ENCODE measurements around the gene DDX43. TPM values are rescaled to one million over a fixed set of nuclear protein-coding genes. Genes with fewer than 3 reads are reported as not detected.
"Not testable (repeated sequence)": the region's sequence is repeated elsewhere in the genome, so short reads cannot be mapped to it uniquely, and the experiment has no call there.

DDX43 gene
- under 1 TPM; 0.45 to 0.99 (median 0.65) TPM for polyA plus RNA-seq (ENCODE audit: insufficient read length in 4 of 4)

- DNase-seq (ENCODE audit: low read depth in 4 of 4, low spot score in 3 of 4) = no peak
These were observed at the start of gene DDX43 for GRCh38 chr6:73394577-73395354. Gene DDX43 (plus strand): TSS chr6:73394828. CDS start chr6:73394906, 78 bp downstream.

GRCh38 chr6:73348550-73349204 lies 46.0 kb upstream of the DDX43 start:
- DNase-seq (ENCODE audit: low read depth in 4 of 4, low spot score in 3 of 4) = no peak

- no peak for DNase-seq (ENCODE audit: low read depth in 4 of 4, low spot score in 3 of 4)
These were observed 45.3 kb upstream of the DDX43 start for GRCh38 chr6:73349311-73349710.

- DNase-seq (ENCODE audit: low read depth in 4 of 4, low spot score in 3 of 4) = no peak
These were observed 40.7 kb upstream of the DDX43 start, which contains the start of gene DPPA5 for GRCh38 chr6:73353636-73354593. Gene DPPA5 (minus strand): TSS chr6:73354276. CDS start chr6:73354225, 51 bp downstream.

GRCh38 chr6:73362358-73362757 lies 32.3 kb upstream of the DDX43 start, which contains the start of gene KHDC3L:
Gene KHDC3L (plus strand): TSS chr6:73362658. CDS start chr6:73362730, 72 bp downstream.
- no peak for DNase-seq (ENCODE audit: low read depth in 4 of 4, low spot score in 3 of 4)

- no peak for DNase-seq (ENCODE audit: low read depth in 4 of 4, low spot score in 3 of 4)
These were observed 31.6 kb upstream of the DDX43 start for GRCh38 chr6:73362869-73363536.

- DNase-seq (ENCODE audit: low read depth in 4 of 4, low spot score in 3 of 4) = no peak
These were observed 31.1 kb upstream of the DDX43 start for GRCh38 chr6:73363537-73363875.

GRCh38 chr6:73364121-73364520 lies 30.5 kb upstream of the DDX43 start:
- DNase-seq (ENCODE audit: low read depth in 4 of 4, low spot score in 3 of 4) = no peak

- DNase-seq (ENCODE audit: low read depth in 4 of 4, low spot score in 3 of 4) = no peak
These were observed 30.1 kb upstream of the DDX43 start for GRCh38 chr6:73364549-73364948.

- DNase-seq (ENCODE audit: low read depth in 4 of 4, low spot score in 3 of 4) = no peak
These were observed 26.8 kb upstream of the DDX43 start for GRCh38 chr6:73367761-73368355.

- DNase-seq (ENCODE audit: low read depth in 4 of 4, low spot score in 3 of 4) = no peak
These were observed 26.0 kb upstream of the DDX43 start for GRCh38 chr6:73368675-73369074.

- no peak for DNase-seq (ENCODE audit: low read depth in 4 of 4, low spot score in 3 of 4)
These were observed 25.5 kb upstream of the DDX43 start for GRCh38 chr6:73369157-73369556.

- no peak for DNase-seq (ENCODE audit: low read depth in 4 of 4, low spot score in 3 of 4)
These were observed 25.1 kb upstream of the DDX43 start, which contains the start of gene OOEP for GRCh38 chr6:73369563-73369962. Gene OOEP (minus strand): TSS chr6:73369897. CDS start chr6:73369792, 105 bp downstream.

GRCh38 chr6:73371984-73372383 lies 22.6 kb upstream of the DDX43 start:
- no peak for DNase-seq (ENCODE audit: low read depth in 4 of 4, low spot score in 3 of 4)

GRCh38 chr6:73372516-73372915 lies 22.1 kb upstream of the DDX43 start:
- no peak for DNase-seq (ENCODE audit: low read depth in 4 of 4, low spot score in 3 of 4)

GRCh38 chr6:73375216-73375615 lies 19.4 kb upstream of the DDX43 start:
- DNase-seq (ENCODE audit: low read depth in 4 of 4, low spot score in 3 of 4) = no peak

GRCh38 chr6:73377225-73377624 lies 17.4 kb upstream of the DDX43 start:
- DNase-seq (ENCODE audit: low read depth in 4 of 4, low spot score in 3 of 4) = no peak

GRCh38 chr6:73381531-73381930 lies 13.1 kb upstream of the DDX43 start:
- not testable (repeated sequence) for DNase-seq (ENCODE audit: low read depth in 4 of 4, low spot score in 3 of 4)

- no peak for DNase-seq (ENCODE audit: low read depth in 4 of 4, low spot score in 3 of 4)
These were observed 12.0 kb upstream of the DDX43 start for GRCh38 chr6:73382462-73383113.

Data from right renal pelvis (tissue), 4 donors.